ENCODE measurements around the gene CIT.

The CIT gene

DNA sequence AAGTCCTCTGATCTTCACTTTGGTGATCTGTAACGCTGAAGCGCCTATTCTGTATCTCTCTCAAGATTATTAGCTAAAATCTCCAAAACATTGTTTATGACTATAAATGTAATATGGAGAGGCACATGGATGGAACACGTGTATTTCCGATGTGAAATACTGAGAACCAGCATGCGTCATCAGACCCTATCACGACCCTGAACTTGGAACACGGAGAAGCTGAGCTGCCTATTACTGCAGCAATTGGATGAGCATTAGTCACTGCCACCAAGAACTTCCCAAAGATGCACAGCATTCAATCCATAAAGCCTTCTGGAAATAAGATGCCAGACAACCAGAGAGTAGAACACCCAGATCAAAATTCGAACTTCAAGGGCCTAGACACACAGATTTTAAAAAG lies 147.2 kb downstream of the CIT start:
- Histone ChIP-seq H3K9ac (ENCODE audit: low read depth, low read length, poor library complexity, severe bottlenecking) (no peak overlapping the region), H3K36me3 (ENCODE audit: insufficient read depth, low read length) (peaks cover 82% of the 10 kb centered on the region; the same call in 1 of the 2 replicates), H3F3A (ENCODE audit: low read depth) (no peaks in the 10 kb centered on the region), H3K79me2 (ENCODE audit: insufficient read depth, low read length) (no peaks in the 10 kb centered on the region), H3K4me3 (ENCODE audit: low read length, poor library complexity, severe bottlenecking) (no peak overlapping the region), H3K9me3 (ENCODE audit: insufficient read depth, low read depth, low read length) (no peaks in the 10 kb centered on the region), H3K4me1 (ENCODE audit: insufficient read depth, low read length, poor library complexity, severe bottlenecking) (no peaks in the 10 kb centered on the region), H3K9me2 (replicated peaks; ENCODE audit: low read depth, low read length) (no peaks in the 10 kb centered on the region), H3K4me2 (ENCODE audit: low read depth, low read length, poor library complexity, severe bottlenecking) (no peak overlapping the region), H2AFZ (ENCODE audit: low read length) (no peak overlapping the region), H4K20me1 (ENCODE audit: insufficient read depth, low read length, poor library complexity, severe bottlenecking) (no peaks in the 10 kb centered on the region), H3K27me3 (ENCODE audit: insufficient read depth, low read length, poor library complexity, severe bottlenecking) (no peaks in the 10 kb centered on the region)
- no peak for TF ChIP-seq EZH2phosphoT487 (IDR thresholded peaks at IDR 0.05; ENCODE audit: borderline replicate concordance)
- no peak for TF ChIP-seq CTCF (conservative IDR thresholded peaks at IDR 0.05; ENCODE audit: low read length)

- Histone ChIP-seq H3K9me2 (replicated peaks; ENCODE audit: low read depth, low read length) (no peaks in the 10 kb centered on the region), H3K36me3 (ENCODE audit: insufficient read depth, low read length) (peaks cover 73% of the 10 kb centered on the region; the same call in 1 of the 2 replicates), H2AFZ (ENCODE audit: low read length) (no peak overlapping the region), H3K79me2 (ENCODE audit: insufficient read depth, low read length) (no peaks in the 10 kb centered on the region), H3K9me3 (ENCODE audit: insufficient read depth, low read depth, low read length) (no peaks in the 10 kb centered on the region), H4K20me1 (ENCODE audit: insufficient read depth, low read length, poor library complexity, severe bottlenecking) (no peaks in the 10 kb centered on the region), H3K27me3 (ENCODE audit: insufficient read depth, low read length, poor library complexity, severe bottlenecking) (no peaks in the 10 kb centered on the region), H3K9ac (ENCODE audit: low read depth, low read length, poor library complexity, severe bottlenecking) (no peak overlapping the region), H3K4me1 (ENCODE audit: insufficient read depth, low read length, poor library complexity, severe bottlenecking) (no peaks in the 10 kb centered on the region), H3F3A (ENCODE audit: low read depth) (no peaks in the 10 kb centered on the region), H3K4me3 (ENCODE audit: low read length, poor library complexity, severe bottlenecking) (no peak overlapping the region), H3K4me2 (ENCODE audit: low read depth, low read length, poor library complexity, severe bottlenecking) (no peak overlapping the region)
- TF ChIP-seq CTCF (conservative IDR thresholded peaks at IDR 0.05; ENCODE audit: low read length) = no peak
- TF ChIP-seq EZH2phosphoT487 (IDR thresholded peaks at IDR 0.05; ENCODE audit: borderline replicate concordance) = no peak
Measured at GRCh38 chr12:119728444-119728745, 148.7 kb downstream of the CIT start.

DNA sequence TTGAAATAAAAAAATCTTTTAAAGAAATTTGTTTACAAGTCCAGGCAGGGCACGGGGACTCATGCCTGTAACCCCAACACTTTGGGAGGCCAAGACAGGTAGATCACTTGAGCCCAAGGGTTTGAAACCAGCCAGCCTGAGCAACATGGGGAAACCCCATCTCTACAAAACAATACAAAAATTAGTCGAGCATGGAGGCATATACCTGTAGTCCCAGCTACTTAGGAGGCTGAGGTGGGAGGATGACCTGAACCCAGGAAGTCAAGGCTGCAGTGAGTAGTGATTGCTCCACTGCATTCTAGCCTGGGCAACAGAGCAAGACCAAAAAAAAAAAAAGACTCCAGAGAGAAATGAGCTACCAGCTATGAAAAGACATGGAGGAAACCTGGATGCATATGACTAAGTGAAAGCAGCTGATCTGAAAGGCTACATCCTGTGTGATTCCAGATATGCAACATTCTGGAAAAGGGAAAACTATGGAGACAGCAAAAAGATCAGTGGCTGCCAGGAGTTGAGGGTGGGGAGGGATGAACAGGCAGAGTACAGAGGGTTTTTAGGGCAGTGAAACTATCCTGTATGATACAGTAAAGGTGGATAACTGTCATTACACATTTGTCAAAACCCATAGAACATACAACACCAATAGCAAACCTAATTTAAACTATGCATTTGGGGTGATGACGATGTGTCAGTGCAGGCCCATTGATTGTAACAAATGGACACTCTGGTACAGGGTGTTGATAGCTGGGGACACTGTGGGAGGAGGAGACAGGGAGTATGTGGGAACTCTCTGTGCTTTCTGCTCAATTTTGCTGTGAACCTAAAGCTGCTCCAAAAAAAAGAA lies 149.3 kb downstream of the CIT start:
- Histone ChIP-seq H3K27me3 (ENCODE audit: insufficient read depth, low read length, poor library complexity, severe bottlenecking) (no peaks in the 10 kb centered on the region), H3F3A (ENCODE audit: low read depth) (no peaks in the 10 kb centered on the region), H3K9ac (ENCODE audit: low read depth, low read length, poor library complexity, severe bottlenecking) (no peak overlapping the region), H3K9me3 (ENCODE audit: insufficient read depth, low read depth, low read length) (no peaks in the 10 kb centered on the region), H3K4me3 (ENCODE audit: low read length, poor library complexity, severe bottlenecking) (no peak overlapping the region), H4K20me1 (ENCODE audit: insufficient read depth, low read length, poor library complexity, severe bottlenecking) (no peaks in the 10 kb centered on the region), H3K9me2 (replicated peaks; ENCODE audit: low read depth, low read length) (no peaks in the 10 kb centered on the region), H2AFZ (ENCODE audit: low read length) (no peak overlapping the region), H3K4me1 (ENCODE audit: insufficient read depth, low read length, poor library complexity, severe bottlenecking) (no peaks in the 10 kb centered on the region), H3K36me3 (ENCODE audit: insufficient read depth, low read length) (peaks cover 67% of the 10 kb centered on the region; the same call in 1 of the 2 replicates), H3K4me2 (ENCODE audit: low read depth, low read length, poor library complexity, severe bottlenecking) (no peak overlapping the region), H3K79me2 (ENCODE audit: insufficient read depth, low read length) (no peaks in the 10 kb centered on the region)
- TF ChIP-seq EZH2phosphoT487 (IDR thresholded peaks at IDR 0.05; ENCODE audit: borderline replicate concordance) = no peak
- TF ChIP-seq CTCF (conservative IDR thresholded peaks at IDR 0.05; ENCODE audit: low read length) = no peak
